Neuronal stem cell (in vitro differentiated cells): ENCODE measurements around the gene LDLRAP1.

Source experiments
- DNase-seq: peaks from one replicate; pipeline ENCODE4 v3.0.0-alpha.2; 2013; ENCODE audit warnings: low spot score
- H2AFZ ChIP-seq: one replicate; pipeline ENCODE4 v1.6.1; 2013; ENCODE audit warnings: mild to moderate bottlenecking, low read length, inconsistent platforms
- H2AK5ac ChIP-seq: 2 replicates; pipeline ENCODE4 v1.6.1; 2013; ENCODE audit warnings: low read depth, mild to moderate bottlenecking, inconsistent platforms, low read length, moderate library complexity, mixed read lengths
- H2BK120ac ChIP-seq: 2 replicates; pipeline ENCODE4 v1.6.1; 2013; ENCODE audit warnings: low read depth, mild to moderate bottlenecking, inconsistent platforms, low read length, moderate library complexity, mixed read lengths
- H2BK12ac ChIP-seq: one replicate; pipeline ENCODE4 v1.6.1; 2013; ENCODE audit warnings: low read length, inconsistent platforms
- H2BK15ac ChIP-seq: 2 replicates; pipeline ENCODE4 v1.6.1; 2013; ENCODE audit warnings: mild to moderate bottlenecking, low read length, inconsistent platforms, mixed read lengths
- H2BK5ac ChIP-seq: one replicate; pipeline ENCODE4 v1.6.1; 2013; ENCODE audit warnings: inconsistent platforms, mild to moderate bottlenecking, low read length, moderate library complexity
- H3K14ac ChIP-seq: one replicate; pipeline ENCODE4 v1.6.1; 2013; ENCODE audit warnings: low read length, inconsistent platforms
- H3K18ac ChIP-seq: 2 replicates; pipeline ENCODE4 v1.6.1; 2013; ENCODE audit warnings: low read length, inconsistent platforms
- H3K23ac ChIP-seq: 2 replicates; pipeline ENCODE4 v1.6.1; 2013; ENCODE audit warnings: low read depth, mild to moderate bottlenecking, mixed read lengths, low read length, inconsistent platforms; ENCODE audit not compliant: poor library complexity
- H3K27ac ChIP-seq: replicated peaks from 3 replicates; pipeline ENCODE4 v1.5.1; 2013; ENCODE audit warnings: low read length, inconsistent platforms
- H3K27me3 ChIP-seq, 3 experiments: 2 replicates each; pipeline ENCODE4 v1.6.1; 2013; ENCODE audit warnings: low read length in 3 of 3, mild to moderate bottlenecking in 2 of 3, inconsistent platforms in 1 of 3, low read depth in 1 of 3, mixed read lengths in 1 of 3, moderate library complexity in 1 of 3; ENCODE audit not compliant: control insufficient read depth in 3 of 3, insufficient read depth in 3 of 3
- H3K36me3 ChIP-seq, 2 donors: replicated peaks in 1 of 2; 2 replicates each; pipeline ENCODE4 v1.6.1; 2013; ENCODE audit warnings: low read length in 2 of 2; ENCODE audit not compliant: control insufficient read depth in 2 of 2, insufficient read depth in 2 of 2
- H3K4ac ChIP-seq: 2 replicates; pipeline ENCODE4 v1.6.1; 2013; ENCODE audit warnings: inconsistent platforms, mild to moderate bottlenecking, low read length, moderate library complexity
- H3K4me1 ChIP-seq, 2 donors: 1 replicate in 1 of 2; 2 replicates in 1 of 2; pipeline ENCODE4 v1.6.1; 2013; ENCODE audit warnings: low read length in 2 of 2, low read depth in 1 of 2; ENCODE audit not compliant: control insufficient read depth in 2 of 2, insufficient read depth in 1 of 2
- H3K4me2 ChIP-seq: one replicate; pipeline ENCODE4 v1.6.1; 2013; ENCODE audit warnings: mild to moderate bottlenecking, low read length, inconsistent platforms; ENCODE audit not compliant: insufficient read depth, poor library complexity, severe bottlenecking
- H3K4me3 ChIP-seq, 2 donors: 2 replicates each; pipeline ENCODE4 v1.5.1; 2013; ENCODE audit warnings: low read length in 2 of 2, mild to moderate bottlenecking in 2 of 2, inconsistent platforms in 1 of 2, moderate library complexity in 1 of 2
- H3K79me1 ChIP-seq: one replicate; pipeline ENCODE4 v1.6.1; 2013; ENCODE audit warnings: low read depth, mild to moderate bottlenecking, inconsistent platforms, low read length, moderate library complexity
- H3K9ac ChIP-seq: one replicate; pipeline ENCODE4 v1.6.1; 2013; ENCODE audit warnings: mild to moderate bottlenecking, low read depth, low read length, inconsistent platforms; ENCODE audit not compliant: poor library complexity
- H3K9me3 ChIP-seq, 2 donors: replicated peaks in 1 of 2; 2 replicates each; pipeline versions ENCODE3 to v1.6.1; 2013; ENCODE audit warnings: low read length in 2 of 2, mild to moderate bottlenecking in 2 of 2, inconsistent platforms in 1 of 2, low read depth in 1 of 2, mixed read lengths in 1 of 2, moderate library complexity in 1 of 2; ENCODE audit not compliant: control insufficient read depth in 2 of 2, insufficient read depth in 1 of 2
- H4K8ac ChIP-seq: one replicate; pipeline ENCODE4 v1.6.1; 2013; ENCODE audit warnings: low read depth, mild to moderate bottlenecking, inconsistent platforms, low read length, moderate library complexity
- H4K91ac ChIP-seq: one replicate; pipeline ENCODE4 v1.6.1; 2013; ENCODE audit warnings: low read length, low read depth, mild to moderate bottlenecking, inconsistent platforms; ENCODE audit not compliant: poor library complexity
- WGBS, 2 donors: extraction: QIAGEN DNeasy Blood & Tissue Kit; methylation state at CpG; one replicate each; pipeline ENCODE4 v1.1.7; 2013; ENCODE audit warnings: missing lambda C conversion rate in 2 of 2, mixed read lengths in 1 of 2; ENCODE audit not compliant: insufficient read length in 2 of 2, insufficient replicate concordance in 1 of 2; ENCODE audit errors: extremely low coverage in 2 of 2; 5-methylcytosine and 5-hydroxymethylcytosine counted together

The LDLRAP1 gene

GRCh38 chr1:25560001-25560400 is 16.6 kb downstream of the LDLRAP1 start:
- no CpG with 5 or more reads among the region's 9 CpGs for WGBS, 2 donors
- Histone ChIP-seq H3K79me1 (no peaks in the 10 kb centered on the region), H3K4me1 (peaks cover 12 to 15% of the 10 kb centered on the region in 2 donors), H2BK120ac (no peak overlapping the region), H3K4me2 (no peak overlapping the region), H3K23ac (no peak overlapping the region), H3K18ac (no peak overlapping the region), H3K9ac (no peak overlapping the region), H4K8ac (no peak overlapping the region), H3K4ac (no peak overlapping the region), H2BK5ac (no peak overlapping the region), H2BK15ac (no peak overlapping the region), H2AK5ac (no peak overlapping the region), H2AFZ (no peak overlapping the region), H3K27me3 (no peaks in the 10 kb centered on the region), H3K4me3 (no peak overlapping the region), H3K36me3 (no peaks in the 10 kb centered on the region), H2BK12ac (no peak overlapping the region), H4K91ac (no peak overlapping the region), H3K9me3 (no peaks in the 10 kb centered on the region), H3K27ac (no peak overlapping the region), H3K14ac (no peak overlapping the region)
- DNase-seq: no peak

GRCh38 chr1:25560788-25561187 is 17.4 kb downstream of the LDLRAP1 start:
- no peak overlapping the region for H3K23ac ChIP-seq
- no peak overlapping the region for H3K27ac ChIP-seq
- H3K79me1 ChIP-seq: no peaks in the 10 kb centered on the region
- H2AFZ ChIP-seq: no peak overlapping the region
- no peak overlapping the region for H3K18ac ChIP-seq
- no peak overlapping the region for H4K8ac ChIP-seq
- no peak overlapping the region for H2AK5ac ChIP-seq
- no peak overlapping the region for H3K14ac ChIP-seq
- H3K36me3 ChIP-seq: no peaks in the 10 kb centered on the region
- no peak overlapping the region for H2BK15ac ChIP-seq
- WGBS, 2 donors: no CpG with 5 or more reads among the region's 4 CpGs
- H3K9ac ChIP-seq: no peak overlapping the region
- no peak overlapping the region for H4K91ac ChIP-seq
- H2BK12ac ChIP-seq: no peak overlapping the region
- H3K4me1 ChIP-seq: peaks cover 19 to 23% of the 10 kb centered on the region in 2 donors
- no peak overlapping the region for H3K4me2 ChIP-seq
- H3K27me3 ChIP-seq: no peaks in the 10 kb centered on the region
- no peak for DNase-seq
- no peak overlapping the region for H2BK5ac ChIP-seq
- no peak overlapping the region for H3K4ac ChIP-seq
- no peaks in the 10 kb centered on the region for H3K9me3 ChIP-seq
- no peak overlapping the region for H3K4me3 ChIP-seq
- H2BK120ac ChIP-seq: no peak overlapping the region

GRCh38 chr1:25561421-25562100 is 18.2 kb downstream of the LDLRAP1 start:
- H2BK5ac ChIP-seq: no peak overlapping the region
- no peaks in the 10 kb centered on the region for H3K36me3 ChIP-seq
- no peak overlapping the region for H2AK5ac ChIP-seq
- no peak for DNase-seq
- no peak overlapping the region for H4K91ac ChIP-seq
- H2BK12ac ChIP-seq: no peak overlapping the region
- H2BK120ac ChIP-seq: no peak overlapping the region
- no peak overlapping the region for H3K23ac ChIP-seq
- WGBS, 2 donors: no CpG with 5 or more reads among the region's 8 CpGs
- H3K14ac ChIP-seq: no peak overlapping the region
- no peaks in the 10 kb centered on the region for H3K27me3 ChIP-seq
- no peaks in the 10 kb centered on the region for H3K79me1 ChIP-seq
- H2BK15ac ChIP-seq: no peak overlapping the region
- peak overlapping the region; percentile 16 for H3K9ac ChIP-seq
- no peaks in the 10 kb centered on the region for H3K9me3 ChIP-seq
- no peak overlapping the region for H3K27ac ChIP-seq
- H3K4ac ChIP-seq: no peak overlapping the region
- H3K4me2 ChIP-seq: no peak overlapping the region
- H3K4me3 ChIP-seq: no peak overlapping the region
- H2AFZ ChIP-seq: no peak overlapping the region
- H3K18ac ChIP-seq: no peak overlapping the region
- peaks cover 22 to 30% of the 10 kb centered on the region in 2 donors for H3K4me1 ChIP-seq
- no peak overlapping the region for H4K8ac ChIP-seq

- H2AK5ac ChIP-seq: no peak overlapping the region
- no peak overlapping the region for H3K4ac ChIP-seq
- no peak overlapping the region for H3K9ac ChIP-seq
- no peak overlapping the region for H3K23ac ChIP-seq
- no peak overlapping the region for H4K8ac ChIP-seq
- DNase-seq: no peak
- H3K14ac ChIP-seq: no peak overlapping the region
- no peak overlapping the region for H2AFZ ChIP-seq
- no peak overlapping the region for H3K4me3 ChIP-seq
- H3K4me1 ChIP-seq: peaks cover 28 to 37% of the 10 kb centered on the region in 2 donors
- no peaks in the 10 kb centered on the region for H3K36me3 ChIP-seq
- no peak overlapping the region for H3K27ac ChIP-seq
- H3K9me3 ChIP-seq: no peaks in the 10 kb centered on the region
- H2BK5ac ChIP-seq: no peak overlapping the region
- H3K79me1 ChIP-seq: no peaks in the 10 kb centered on the region
- no peak overlapping the region for H2BK120ac ChIP-seq
- no peak overlapping the region for H3K4me2 ChIP-seq
- H2BK15ac ChIP-seq: no peak overlapping the region
- no peak overlapping the region for H4K91ac ChIP-seq
- no CpG with 5 or more reads among the region's 8 CpGs for WGBS, 2 donors
- H3K18ac ChIP-seq: no peak overlapping the region
- H3K27me3 ChIP-seq: no peaks in the 10 kb centered on the region
- no peak overlapping the region for H2BK12ac ChIP-seq
Measured at GRCh38 chr1:25562101-25562927, 18.9 kb downstream of the LDLRAP1 start.
